Adrenal gland (tissue), 5 donors: ENCODE data around the gene MUS81.

ENCODE experiments used
- POLR2A ChIP-seq, 2 donors: fragments of 450-650 bp; IDR thresholded peaks; one replicate each; pipeline ENCODE4 v1.6.1; 2017; ENCODE audit warnings: antibody characterized with exemption in 2 of 2, mild to moderate bottlenecking in 2 of 2, moderate library complexity in 1 of 2
- TF ChIP-seq, protein P1 (sequence below), 6 experiments: fragments of 450-650 bp in 4 of 6; fragments of 200-600 bp in 2 of 6; sonication (generic) in 1 of 6; IDR thresholded peaks; 1 replicate in 5 of 6; 2 replicates in 1 of 6; pipeline versions ENCODE4 v1.5.1 to v1.8.0; 2016 to 2021; ENCODE audit warnings: antibody characterized with exemption in 6 of 6, mild to moderate bottlenecking in 2 of 6, moderate library complexity in 1 of 6
- donor health status: DM: no; HTN: no; CAD: no.

DNA sequence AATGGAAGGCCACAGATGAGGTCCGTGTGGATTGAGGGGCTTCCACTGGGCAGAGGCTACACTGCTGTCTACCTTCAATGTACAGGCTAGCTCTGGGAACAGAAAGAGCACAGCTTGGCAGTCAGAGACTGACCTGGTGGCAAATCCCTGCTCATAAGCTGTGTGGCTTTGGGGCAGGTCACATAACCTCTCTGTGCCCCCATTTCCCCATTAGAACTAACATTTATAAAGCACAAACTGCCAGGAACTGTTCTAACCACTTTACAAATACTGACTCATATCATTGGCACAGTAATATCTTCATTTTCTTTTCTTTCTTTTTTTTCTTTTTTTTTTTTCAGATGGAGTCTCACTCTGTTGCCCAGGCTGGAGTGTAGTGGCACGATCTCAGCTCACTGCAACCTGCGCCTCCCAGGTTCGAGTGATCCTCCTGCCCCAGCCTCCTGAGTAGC is 36.8 kb downstream of the MUS81 start:
- TF ChIP-seq, protein P1, sequence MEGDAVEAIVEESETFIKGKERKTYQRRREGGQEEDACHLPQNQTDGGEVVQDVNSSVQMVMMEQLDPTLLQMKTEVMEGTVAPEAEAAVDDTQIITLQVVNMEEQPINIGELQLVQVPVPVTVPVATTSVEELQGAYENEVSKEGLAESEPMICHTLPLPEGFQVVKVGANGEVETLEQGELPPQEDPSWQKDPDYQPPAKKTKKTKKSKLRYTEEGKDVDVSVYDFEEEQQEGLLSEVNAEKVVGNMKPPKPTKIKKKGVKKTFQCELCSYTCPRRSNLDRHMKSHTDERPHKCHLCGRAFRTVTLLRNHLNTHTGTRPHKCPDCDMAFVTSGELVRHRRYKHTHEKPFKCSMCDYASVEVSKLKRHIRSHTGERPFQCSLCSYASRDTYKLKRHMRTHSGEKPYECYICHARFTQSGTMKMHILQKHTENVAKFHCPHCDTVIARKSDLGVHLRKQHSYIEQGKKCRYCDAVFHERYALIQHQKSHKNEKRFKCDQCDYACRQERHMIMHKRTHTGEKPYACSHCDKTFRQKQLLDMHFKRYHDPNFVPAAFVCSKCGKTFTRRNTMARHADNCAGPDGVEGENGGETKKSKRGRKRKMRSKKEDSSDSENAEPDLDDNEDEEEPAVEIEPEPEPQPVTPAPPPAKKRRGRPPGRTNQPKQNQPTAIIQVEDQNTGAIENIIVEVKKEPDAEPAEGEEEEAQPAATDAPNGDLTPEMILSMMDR (IDR thresholded peaks at IDR 0.05) = no peak
- TF ChIP-seq POLR2A (IDR thresholded peaks at IDR 0.05) = no peak
